ENCODE data around the gene KMT2E.
A peak's percentile ranks its signal among the peaks of the same experiment; 100 is the strongest.
"Not testable (repeated sequence)": the region's sequence is repeated elsewhere in the genome, so short reads cannot be mapped to it uniquely, and the experiment has no call there.

Gene KMT2E

DNA sequence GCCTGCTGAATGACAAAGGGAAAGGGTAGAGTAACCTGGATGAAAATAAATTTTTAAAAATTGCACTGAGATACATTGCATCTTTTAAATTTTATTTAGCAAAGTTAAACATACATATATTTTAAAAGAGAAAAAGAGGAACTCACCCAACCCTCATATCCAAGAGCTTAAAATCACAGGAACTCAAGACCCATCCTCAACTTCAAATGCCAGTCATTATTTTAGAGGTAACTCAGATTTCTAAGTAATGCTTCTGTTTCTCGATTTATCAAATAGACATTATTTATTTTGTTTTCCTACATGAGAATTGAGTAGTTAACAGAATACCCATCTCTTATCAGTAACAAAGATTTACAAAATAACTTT, 32.4 kb upstream of the KMT2E start:
- FAIRE-seq (no peak), DNase-seq (ENCODE audit: low spot score) (no peak)

DNA sequence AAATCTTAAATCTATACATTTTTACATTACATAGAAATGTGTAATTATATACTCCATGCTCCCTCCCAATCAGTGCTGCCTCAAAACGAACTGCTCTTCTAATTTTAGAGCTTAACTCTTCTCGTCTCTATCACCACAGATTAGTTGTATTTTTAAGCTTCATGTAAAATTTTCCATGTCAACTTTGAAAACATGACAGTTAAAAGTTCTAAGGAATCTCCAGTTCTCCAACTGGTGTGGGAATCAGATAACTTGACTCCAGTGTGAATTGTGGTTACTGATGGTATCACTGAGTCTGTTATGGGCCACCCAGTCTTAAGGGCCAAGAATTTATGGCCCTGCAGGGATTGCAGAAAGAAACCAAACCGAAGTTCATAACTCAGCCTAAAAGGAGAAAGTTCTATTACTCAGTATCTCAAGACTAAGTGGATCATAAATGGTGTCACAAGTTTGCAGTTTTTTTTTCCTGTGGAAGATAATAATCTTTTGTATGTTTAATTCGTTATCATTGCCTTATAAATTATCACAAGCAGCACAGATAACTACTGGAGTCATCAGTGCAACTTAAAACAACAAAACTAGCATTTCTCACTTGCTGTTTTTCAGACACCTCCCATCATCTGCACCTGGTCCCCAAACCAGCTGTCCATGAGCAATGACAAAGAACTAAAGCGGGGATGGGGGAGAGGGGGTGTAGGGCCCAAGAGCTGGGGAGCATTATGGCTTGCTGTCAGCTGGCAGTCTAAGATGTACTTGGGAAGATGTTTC, 31.5 kb upstream of the KMT2E start:
- no peak for DNase-seq (ENCODE audit: low spot score)
- no peak for FAIRE-seq

DNA sequence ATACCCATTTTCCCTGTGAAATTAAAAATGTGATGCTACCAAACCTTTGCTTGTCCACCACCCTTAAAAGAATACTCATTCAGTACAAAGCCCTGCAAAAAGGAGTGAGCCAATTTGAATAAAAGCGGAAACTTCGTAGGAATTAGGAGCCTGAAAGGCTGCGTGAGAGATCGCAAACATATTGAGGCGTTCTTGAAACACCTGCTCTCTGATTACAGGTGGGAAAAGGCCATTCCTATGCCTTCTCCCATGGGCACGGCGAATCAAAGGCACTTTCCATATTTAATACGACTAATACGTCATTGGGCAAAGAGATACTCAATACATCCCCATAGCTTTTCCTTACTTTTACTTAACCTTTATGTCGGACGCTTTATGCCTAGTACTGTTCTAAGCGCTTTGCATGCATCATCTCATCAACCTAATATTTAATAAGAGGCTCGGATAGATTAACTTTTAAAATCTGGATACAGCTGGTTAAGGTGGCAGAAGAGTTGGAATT, 30.9 kb upstream of the KMT2E start:
- peak; percentile 56 for FAIRE-seq

DNA sequence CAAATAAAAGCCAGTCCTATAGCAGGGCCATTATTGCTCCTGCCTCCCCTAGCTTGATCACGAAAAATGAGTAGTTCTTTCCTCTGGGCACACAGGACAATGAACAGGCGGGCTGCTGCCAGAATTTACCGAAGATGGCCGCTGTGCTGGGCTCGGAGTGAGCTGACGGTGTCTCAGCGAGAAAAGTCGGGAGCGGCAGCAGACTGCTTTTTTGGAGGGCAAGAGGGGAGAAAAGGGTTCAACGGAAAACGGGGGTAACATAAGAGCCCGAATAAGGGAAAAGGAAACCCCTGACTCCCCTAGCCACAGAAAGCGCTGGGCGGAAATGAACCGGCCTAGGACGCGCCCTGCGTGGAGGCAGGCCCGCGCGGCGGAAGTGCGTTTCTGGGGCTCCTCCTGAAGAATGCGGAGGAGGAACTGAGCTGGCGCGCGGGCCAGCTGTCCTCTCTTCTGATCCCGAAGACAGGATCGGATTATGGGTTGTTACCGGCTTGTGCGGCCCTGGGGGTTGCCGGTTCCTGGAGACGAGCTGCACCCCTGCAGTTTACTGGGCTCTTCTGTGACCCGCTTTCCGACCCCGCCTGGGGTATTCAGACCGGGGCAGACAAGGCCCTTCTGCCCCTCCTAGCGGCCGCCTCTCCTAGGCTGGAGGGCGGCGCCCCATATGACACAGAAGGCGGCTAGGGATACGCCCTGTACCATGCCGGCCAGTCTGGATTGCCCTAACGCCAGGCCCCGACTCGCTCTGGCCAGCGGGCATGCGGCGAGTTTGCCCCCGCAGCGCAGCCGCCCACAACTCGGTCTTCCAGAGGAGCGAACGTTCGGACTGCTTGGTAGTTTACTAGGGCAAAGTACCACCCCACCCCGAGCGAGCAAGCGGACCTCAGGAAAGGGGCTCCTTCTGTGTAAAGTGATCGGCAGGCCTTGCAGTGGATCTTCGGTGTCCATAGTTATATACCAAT, 30.1 kb upstream of the KMT2E start:
- DNase-seq (ENCODE audit: low spot score), result peak; percentile 95
- peak; percentile 78 for FAIRE-seq

More for the DNA sequence above, 30.9 kb upstream of the KMT2E start:
- no peak for DNase-seq (ENCODE audit: low spot score)

DNA sequence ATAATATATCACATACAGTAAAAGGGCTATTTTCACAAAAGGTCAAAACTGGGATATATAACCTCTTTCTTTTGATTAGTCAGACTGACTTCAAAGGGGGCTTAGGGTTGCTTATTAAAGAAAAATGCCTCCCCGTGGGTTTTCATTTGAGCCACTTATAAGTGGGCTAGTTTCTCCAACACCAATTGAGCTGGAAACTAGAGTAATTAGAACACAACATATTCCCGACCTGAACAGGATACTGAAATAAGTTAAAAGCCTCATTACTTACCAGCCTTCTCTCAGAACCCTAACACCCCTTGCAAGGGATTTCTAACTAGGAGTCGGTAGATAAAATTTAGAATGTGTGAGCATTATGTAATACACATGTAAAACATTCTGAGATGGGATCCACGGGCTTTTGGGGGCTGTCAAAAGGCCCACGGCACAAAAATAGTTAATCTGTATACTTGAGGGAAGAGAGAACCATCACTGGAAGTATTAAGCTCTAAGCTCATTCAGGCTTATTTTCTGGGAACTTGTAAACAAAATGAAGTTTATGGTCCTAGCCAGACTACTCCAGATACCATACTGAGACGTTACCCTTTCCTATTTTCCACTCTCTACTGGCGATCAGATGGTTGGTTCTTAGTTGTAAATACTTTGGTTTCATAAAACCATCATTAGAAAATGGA, 29.3 kb upstream of the KMT2E start:
- FAIRE-seq, result no peak
- no peak for DNase-seq (ENCODE audit: low spot score)

DNA sequence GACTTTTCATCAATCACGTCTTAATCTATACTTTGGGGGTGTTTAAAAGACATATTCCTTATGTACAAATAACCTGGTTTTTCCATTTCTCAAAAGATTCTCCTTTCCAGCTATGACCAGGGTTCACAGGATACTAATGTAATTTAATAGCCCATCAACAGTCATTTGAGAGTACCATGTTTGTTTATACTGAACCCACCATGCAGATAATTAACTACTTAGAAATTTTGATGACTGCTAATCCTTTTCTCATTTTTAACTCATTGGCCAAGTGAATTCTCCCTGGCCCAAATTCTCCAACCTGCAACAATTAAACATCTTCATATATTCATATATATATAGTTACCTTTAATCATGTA, 28.8 kb upstream of the KMT2E start:
- FAIRE-seq (no peak), DNase-seq (ENCODE audit: low spot score) (no peak)

DNA sequence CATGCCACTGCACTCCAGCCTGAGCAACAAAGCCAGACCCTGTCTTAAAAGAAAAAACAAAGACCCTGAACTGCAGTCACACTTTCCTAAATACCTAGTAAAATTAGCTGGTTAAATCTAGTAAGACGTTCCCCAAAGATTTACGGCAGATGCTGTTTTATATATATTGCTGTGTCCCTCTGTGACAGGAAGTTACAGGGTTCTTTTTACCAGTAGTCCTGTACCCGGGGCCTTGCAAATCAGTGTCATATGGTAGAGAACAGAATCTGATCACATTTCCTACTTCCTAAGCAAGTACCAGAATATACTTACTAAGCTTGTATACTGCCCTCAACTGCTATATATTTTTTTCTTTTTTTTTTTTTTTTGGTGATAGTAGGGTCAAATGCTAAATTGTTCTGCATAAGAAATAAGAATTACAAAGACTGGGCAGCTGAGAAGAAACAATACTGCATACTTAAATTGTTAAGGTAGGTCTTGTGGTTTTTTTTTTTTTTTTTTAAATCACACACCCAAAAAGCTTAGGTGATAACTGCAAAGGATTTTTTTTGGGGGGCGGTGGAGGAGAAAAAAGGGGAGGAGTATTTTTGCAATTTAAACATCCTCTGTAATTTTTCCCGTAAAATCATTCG, 27.3 kb upstream of the KMT2E start:
- FAIRE-seq (no peak), DNase-seq (ENCODE audit: low spot score) (no peak)

DNA sequence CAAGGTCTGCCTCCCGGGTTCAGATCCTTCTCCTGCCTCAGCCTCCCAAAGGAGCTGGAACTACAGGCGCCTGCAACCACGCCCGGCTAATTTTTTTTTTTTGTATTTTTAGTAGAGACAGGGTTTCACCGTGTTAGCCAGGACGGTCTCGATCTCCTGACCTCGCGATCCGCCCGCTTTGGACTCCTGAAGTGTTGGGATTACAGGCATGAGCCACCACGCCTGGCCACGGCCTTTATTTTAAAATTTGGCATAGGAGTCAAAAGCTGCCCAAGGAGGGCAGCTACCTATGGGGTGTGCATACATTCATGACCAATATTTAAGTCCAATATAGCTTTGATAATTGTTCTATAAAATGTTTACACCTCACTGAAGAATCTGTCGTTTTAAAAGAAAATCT, 26.6 kb upstream of the KMT2E start:
- not testable (repeated sequence) for DNase-seq (ENCODE audit: low spot score); FAIRE-seq

DNA sequence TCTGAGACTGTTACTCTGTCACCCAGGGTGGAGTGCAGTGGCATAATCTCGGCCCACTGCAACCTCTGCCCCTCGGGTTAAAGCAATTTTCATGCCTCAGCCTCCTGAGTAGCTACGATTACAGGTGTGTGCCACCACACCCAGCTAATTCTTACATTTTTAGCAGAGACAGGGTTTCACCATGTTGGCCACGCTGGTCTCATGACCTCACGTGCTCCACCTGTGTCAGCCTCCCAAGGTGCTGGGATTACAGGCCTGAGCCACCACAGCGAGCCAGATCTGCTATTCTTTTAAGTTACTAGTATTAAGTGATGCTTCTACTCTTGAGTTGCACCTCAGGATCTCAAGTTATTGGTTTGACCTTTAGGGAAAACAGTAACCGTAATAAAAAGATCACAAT, 23.0 kb upstream of the KMT2E start:
- FAIRE-seq (no peak), DNase-seq (ENCODE audit: low spot score) (no peak)

DNA sequence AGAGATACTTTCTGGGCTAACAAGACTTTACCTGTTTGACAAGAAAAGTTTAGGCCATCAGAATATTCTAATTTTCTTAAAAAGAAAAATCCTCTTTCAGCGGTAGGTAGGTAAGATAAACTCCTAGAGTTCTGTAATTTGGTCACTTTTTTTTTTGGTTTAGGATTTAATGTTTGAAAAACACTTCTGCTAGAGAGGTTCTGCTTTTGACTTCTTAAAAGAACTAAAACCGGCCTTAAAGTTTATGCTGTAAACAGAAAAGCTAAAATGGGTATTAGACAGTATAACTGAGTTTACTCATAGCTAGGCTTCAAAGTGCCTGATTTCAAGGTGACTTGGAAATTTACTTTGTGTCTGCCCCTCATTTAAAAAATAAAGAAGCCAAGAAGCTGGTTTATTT, 21.7 kb upstream of the KMT2E start:
- DNase-seq (ENCODE audit: low spot score) (no peak), FAIRE-seq (no peak)

DNA sequence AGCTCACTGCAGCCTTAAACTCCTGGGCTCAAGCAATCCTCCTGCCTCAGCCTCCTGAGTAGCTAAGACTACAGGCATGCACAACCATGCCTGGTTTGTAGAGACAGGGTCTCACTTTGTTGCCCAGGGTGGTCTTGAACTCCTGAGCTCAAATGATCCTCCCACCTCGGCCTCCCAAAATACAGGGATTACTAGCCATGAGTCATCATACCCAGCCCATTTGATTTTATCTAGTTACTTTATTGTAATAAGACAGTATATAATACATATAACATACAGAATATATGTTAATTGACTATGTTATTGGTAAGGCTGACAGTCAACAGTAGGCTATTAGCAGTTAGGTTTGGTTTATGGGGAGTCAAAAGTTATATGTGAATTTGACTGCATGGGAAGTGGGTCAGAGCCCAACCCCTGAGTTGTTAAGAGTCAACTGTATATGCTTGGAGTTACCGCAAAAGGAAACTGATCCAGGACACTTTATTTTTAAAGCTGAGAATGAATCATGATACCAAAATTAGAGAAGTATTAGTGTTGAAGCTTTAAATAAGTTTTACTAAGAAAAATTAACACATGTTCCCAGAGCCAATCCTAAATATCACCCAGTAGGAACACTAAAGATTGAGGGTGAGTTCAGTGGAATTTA, 20.7 kb upstream of the KMT2E start:
- FAIRE-seq, result no peak
- no peak for DNase-seq (ENCODE audit: low spot score)

DNA sequence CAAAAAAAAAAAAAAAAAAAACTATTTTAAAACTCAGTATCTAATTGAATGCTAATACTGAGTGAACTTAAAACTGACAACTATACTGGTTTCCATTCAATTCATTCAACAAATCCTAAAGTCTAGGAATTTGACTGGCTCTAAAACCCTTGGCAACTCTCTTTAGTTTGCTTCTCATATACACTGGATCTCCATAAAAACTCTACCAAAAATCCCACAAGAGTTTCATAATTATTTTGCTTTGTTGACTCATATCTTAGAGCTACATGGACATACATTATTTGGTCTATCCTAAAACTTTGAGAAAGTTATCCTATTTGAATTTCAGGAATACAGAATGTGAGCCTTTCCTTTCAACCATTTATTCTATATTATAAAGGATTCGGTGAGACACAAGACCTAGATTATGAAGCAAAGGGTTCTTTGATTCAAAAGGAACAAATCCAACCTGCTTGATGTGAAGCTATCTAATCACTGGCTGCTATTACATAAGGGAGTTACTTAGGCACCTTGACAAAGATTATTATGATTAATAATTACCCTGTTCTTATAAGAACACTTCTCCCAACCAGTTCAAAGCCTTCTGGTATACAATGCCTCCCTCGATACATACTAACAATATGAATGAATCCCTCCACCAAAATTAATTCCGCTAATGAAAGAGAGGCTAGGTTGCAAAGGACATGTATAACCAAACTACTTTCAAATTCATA, 15.8 kb upstream of the KMT2E start:
- no peak for DNase-seq (ENCODE audit: low spot score)
- FAIRE-seq, result no peak

DNA sequence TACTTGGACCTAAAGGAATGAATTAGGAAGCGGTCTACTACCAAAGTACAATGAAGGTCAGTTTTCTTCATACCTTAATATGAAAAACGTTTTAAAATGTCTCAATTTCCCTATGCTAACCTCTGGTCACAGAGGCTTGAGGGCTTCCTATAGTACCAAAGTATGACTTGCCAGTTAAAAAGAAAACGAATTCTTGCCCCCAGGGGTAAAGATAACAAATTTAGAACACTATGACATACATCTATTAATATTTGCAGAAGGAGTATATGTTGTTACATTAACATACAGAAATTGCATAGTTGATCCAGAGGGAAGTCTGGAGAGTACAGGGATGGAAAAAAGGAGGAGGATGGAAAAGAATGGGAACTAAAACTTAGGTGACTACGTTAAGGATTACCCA, 13.8 kb upstream of the KMT2E start:
- DNase-seq (ENCODE audit: low spot score) (no peak), FAIRE-seq (no peak)

DNA sequence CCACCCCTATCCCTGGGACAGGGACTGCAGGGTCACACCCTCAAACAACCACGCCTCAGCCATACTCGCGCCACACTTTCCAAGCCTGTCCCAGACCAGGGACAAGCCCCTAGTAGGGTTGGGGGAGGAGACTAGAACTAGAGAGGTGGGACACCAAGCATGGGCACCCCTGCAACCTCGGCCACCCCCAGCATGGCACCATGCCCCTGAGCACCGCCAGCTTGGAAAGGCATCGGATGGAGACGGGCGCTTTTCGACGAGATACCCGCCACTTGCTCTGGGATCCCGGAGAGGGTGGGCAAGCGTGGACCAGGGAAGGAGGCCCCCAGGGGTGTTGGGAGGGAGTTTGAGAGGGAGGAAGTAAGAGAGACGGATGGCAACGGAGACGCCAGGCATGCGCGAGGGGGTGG, 13.1 kb upstream of the KMT2E start:
- DNase-seq (ENCODE audit: low spot score) (no peak), FAIRE-seq (no peak)

DNA sequence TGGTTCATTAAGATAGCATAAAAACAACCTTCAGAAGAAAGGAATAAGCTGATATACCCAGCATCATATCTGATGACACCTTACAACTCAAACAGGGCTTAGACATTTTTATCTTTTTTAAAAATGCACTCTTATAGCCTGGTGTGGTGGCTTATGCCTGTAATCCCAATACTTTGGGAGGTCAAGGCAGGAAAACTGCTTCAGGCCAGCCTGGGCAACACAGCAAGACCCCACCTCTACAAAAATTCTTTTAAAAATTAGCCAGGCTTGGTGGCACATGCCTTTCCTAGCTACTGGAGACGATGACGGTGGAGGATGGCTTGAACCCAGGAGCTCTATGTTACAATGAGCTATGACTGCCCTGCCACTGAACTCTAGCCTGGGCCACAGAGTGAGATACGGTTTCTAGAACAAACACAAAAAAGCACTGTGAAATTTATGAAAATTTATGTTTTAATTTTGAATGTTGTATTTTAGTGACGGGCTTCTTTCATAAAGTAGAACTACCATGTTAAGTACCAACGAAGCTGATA, 12.3 kb upstream of the KMT2E start:
- DNase-seq (ENCODE audit: low spot score) (no peak), FAIRE-seq (no peak)

DNA sequence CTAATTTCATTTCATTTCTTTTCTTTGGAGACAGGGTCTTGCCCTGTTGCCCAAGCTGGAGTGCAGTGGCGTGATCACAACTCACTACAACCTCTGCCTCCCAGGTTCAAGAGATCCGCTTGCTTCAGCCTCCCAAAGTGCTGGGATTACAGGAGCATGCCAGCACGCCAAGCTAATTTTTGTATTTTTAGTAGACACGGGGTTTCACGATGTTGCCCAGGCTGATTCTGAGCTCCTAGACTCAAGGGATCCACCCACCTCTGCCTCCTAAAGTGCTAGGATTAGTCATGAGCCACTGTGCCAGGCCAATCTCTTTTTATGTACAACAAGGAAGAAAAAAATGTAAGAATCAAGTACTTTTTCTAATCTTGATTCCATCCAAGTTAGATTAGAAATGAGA, 10.7 kb upstream of the KMT2E start:
- FAIRE-seq (no peak), DNase-seq (ENCODE audit: low spot score) (no peak)

DNA sequence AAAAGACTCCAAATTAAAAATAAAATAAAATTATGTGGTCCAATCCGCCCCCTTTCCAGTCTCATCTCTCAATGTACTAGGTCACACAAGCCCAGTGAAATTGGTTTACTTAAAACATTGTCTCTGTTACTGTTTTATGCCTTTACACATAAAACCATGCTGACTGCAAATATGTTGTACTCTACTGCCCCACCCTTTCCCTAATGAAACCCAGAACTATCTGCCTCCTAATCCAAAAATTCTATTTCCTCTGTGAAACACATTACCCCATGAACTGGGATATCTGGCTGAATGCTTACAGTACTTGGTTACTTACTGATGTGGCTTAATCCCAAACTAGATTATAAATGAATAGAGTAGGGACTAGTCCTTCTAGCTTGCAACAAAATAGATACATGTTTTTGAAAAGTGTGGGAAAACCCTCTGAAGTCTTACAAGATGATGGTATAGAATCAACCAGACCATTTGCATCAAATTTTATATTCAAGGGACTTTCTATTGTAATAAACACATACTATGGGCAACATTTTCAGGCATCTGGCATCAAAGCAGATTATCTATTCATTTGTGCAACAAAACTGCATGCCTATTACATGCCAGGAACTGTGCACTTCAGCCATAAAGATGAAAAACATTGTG, 10.0 kb upstream of the KMT2E start:
- DNase-seq (ENCODE audit: low spot score) (no peak), FAIRE-seq (no peak)

DNA sequence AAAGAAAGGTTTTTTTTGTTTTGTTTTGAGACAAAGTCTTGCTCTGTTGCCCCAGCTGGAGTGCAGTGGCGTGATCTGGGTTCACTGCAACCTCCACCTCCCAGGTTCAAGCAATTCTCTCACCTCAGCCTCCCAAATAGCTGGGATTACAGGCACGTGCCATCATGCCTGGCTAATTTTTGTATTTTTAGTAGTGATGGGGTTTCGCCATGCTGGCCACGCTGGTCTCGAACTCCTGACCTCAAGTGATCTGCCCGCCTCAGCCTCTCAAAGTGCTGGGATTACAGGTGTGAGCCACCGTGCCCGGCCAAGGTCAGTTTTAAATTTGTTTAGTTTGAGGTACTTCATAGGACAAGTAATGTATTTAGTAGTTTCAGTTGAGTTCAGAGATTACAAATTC, 9.0 kb upstream of the KMT2E start:
- FAIRE-seq; DNase-seq (ENCODE audit: low spot score): not testable (repeated sequence)

DNA sequence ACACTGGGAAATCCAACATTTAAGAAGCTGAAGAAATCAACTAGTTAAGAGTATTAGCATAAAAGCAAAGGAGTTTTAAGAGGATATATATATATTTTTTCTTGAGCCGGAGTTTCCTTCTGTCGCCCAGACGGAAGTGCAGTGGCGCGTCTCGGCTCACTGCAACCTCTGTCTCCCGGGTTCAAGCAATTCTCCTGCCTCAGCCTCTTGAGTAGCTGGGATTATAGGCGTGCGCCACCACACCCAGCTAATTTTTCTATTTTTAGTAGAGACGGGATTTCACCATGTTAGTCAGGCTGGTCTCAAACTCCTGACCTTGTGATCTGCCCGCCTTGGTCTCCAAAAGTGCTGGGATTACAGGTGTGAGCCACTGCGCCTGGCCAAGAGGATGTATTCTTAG, 8.5 kb upstream of the KMT2E start:
- FAIRE-seq; DNase-seq (ENCODE audit: low spot score): not testable (repeated sequence)

Data from urothelium cell line (cell line).